Kidney capillary endothelial cell (primary cell): ENCODE data around the gene RAP1A.
"Not testable (repeated sequence)": the region's sequence is repeated elsewhere in the genome, so short reads cannot be mapped to it uniquely, and the experiment has no call there.

Experiments used
- DNase-seq: peaks from one replicate; pipeline ENCODE4 v3.0.0-alpha.2; 2018; ENCODE audit warnings: low spot score

The RAP1A gene

DNA sequence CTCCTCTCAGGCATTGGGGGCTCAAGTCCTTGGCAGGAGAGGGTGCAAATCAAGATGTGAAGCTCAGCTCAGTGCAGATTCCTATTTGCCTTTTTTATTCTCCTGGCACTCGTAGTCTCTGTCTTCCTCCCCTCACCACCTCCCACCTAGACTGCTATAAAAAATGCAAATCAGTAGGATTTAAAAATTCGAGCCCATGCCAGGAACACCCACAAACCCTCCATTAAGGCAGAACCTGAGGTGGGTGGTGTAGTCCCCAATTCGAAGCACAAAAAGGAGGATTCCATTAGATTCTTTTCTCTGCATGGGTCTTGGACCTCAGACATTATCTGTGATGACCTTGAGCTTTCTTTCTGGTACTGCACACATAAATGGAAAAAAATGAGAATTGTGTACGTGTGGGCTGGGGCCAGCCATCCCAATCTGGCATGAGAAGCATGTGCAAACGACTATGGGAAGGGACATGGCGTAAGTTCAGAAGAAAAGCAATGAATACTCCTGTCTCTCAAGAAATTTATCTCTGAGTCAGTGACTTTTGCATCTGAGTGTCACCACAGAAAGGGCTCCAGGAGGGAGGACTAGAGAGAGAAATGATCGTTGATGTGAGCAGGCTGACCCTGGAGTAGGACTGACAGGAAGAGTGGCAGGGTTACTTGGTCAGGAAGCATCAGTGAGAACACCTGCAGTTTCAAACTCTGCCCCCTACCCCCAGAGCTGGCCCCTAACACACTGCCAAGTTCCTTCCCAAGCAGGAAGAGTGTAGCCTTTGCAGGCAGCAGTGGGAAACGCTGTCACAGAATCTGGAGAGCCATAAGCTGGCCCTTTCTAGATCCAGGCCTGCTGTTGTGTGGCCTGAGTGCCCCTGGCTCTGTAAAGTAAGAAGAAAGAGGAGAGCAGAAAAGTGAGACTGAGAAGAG lies 117.9 kb downstream of the RAP1A start:
- DNase-seq, result no peak

DNA sequence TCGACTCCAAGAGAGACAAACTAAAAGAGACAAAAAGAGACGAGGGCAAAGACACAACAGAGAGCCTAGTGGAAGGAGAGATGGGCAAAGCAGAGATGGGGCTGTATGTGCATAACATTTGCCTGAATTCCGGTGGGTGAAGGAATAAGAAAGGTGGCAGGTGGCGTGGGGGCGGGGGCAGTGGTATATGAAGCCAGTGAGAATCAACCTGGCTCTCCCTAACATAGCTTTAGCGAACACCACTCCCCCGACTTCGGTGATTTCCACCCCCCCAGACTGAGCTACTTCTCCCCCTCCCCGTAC lies 118.5 kb downstream of the RAP1A start:
- DNase-seq, result no peak

DNA sequence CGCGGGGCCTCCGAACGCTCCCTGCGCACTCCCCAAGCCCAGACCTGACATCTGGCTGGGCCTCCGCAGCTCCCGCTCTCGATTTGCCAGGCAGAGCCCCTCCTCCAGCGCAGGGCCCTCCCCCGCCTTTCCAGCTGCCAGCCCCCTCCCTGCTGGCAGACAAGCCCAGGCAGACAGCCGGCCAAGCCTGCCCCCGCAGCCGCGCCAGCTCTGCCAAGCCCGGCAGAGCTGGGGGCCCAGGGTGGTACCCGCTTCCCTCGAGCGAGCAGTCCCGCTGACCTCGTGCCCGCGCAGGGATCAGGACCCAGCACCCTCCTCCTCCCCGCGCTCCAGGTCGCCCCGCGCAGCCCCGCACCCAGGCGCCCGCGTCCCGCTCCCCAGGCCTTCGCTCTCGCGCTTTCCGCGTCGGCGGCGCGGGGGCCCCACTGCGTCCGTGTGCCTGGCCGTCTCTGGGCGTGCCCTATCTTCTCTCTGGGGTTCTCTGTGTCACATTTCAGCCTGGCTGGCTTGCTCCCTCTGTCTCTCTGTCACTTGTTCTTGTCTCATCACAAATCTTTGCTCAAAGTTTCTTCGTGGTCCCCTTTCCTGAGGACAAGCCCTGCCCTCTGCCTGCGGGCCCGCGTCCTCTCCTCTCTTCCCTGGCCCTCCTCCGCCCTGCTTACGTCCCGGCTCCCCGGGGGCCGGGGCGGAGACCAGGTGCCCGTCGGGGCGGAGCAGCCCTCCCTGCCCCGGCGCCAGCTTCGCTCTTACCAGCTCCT lies 119.0 kb downstream of the RAP1A start:
- DNase-seq, result peak; percentile 39

DNA sequence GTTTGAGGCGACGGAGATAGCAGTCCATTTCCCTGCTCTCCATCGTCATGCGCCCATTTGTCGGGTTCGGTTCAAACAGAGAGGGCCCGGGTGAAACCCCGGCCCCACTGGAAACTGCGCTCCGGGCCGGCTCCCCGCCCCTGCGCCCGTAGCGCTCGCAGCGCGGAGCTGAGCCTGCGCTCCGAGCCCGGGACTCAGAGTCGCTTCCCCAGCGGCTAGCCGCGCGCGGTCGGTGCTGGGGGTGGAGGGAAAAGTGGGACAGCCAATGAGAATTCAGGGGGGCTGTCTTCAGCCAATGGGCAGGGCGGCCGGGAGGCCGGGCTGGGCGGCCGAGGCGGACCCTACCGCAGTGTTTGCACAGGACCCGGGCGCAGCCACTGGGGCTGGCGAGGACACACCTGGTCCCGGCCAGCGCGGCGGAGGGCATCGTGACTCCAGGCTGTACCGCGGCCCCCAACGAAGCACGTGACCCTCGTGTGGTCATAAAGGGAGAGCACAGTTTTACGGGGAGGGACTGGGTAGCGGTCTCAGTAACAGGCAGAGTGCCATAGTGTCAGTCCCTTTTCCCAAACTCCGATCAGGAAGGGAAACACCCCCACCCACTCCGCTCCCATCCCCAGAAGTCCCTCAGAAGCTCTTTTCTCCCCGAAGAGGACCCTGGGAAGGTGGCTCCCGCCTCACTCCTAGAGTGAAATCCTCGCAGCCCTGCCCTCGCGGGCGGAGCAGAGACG lies 119.8 kb downstream of the RAP1A start, which contains the start of gene INKA2:
TSS of gene INKA2 (minus strand) at position 202 of the 731 bp plus-strand sequence. CDS start at position 49, 153 bp downstream.
- DNase-seq, result peak; percentile 72

DNA sequence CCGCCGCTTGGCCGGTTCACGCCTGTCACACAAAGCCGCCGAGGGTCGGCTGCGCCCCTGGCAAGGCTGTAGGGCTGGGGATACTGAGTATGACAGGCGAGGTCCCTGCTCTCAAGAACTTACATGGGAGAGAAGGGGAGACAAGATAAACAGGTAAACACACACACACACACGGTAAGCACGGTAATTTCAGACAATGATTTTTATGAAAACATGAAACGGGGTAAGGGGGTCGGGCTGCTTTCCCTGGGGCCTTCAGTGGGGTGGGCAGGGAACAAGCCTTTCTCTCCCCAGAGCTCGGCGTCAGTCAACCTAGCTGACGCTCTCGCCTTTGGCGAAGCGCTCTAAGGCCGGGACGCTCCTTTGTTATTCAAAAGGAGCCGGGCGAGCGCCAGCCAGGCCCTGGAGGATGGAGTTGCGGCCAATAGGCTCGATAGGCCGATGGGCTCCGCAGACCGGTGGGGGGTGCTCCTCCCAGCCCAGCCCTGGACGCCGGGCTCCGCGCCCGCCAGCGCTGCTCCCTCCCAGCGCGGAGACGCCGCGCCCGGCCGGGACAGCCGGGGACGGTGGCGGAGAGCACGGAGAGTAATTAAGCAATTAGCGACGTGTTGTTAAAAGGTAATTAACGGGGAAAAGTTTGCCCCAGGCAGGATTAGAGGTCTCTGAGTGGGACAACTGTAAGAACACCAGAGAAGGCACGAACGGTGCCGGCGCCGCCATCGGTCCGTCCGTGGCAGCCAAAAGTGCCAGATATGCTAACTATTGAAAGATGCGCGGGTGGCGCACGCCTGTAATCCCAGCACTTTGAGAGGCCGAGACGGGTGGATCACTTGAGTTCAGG lies 120.6 kb downstream of the RAP1A start:
- DNase-seq, result peak; percentile 53

DNA sequence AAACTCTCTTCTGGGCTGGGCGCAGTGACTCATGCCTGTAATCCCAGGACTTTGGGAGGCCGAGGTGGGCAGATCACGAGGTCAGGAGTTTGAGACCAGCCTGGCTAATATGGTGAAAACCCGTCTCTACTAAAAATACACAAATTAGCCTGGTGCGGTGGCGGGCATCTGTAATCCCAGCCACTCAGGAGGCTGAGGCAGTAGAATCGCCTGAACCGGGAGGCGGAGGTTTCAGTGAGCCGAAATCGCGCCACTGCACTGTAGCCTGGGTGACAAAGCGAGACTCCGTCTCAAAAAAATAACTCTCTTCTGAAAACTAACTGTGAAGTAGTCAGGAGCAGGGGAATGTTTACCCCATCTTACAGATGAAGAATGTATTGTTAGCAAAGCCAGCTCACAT lies 122.7 kb downstream of the RAP1A start:
- not testable (repeated sequence) for DNase-seq

DNA sequence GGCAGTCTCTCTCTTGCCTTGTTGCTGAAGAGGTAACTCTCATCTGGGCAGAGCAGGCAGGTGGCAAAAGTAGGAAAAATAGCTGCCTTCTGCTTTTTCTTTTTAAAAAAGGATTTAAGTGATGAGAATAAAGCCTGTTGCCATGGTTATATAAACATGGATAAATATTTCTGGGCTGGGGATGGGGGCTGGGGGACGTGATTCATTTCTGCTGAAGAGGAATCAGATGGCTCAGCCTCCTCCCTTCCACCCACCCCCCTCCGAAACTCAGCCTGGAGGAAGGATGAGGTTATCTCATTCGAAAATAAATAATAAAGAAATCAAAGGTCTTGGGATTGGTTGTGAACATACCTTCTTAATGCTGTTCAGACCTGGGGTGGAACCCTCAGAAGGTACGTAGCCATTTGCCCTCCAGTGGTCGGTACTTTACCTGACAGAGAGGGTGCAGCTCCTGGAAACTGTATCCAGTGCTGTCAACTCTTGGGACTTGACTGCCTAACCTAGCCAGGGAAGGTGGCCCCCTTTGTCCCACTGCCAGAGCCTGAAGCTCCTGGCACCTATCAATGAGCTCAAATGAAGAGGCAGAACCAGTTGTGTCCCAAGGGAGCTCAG lies 123.5 kb downstream of the RAP1A start:
- DNase-seq, result no peak

DNA sequence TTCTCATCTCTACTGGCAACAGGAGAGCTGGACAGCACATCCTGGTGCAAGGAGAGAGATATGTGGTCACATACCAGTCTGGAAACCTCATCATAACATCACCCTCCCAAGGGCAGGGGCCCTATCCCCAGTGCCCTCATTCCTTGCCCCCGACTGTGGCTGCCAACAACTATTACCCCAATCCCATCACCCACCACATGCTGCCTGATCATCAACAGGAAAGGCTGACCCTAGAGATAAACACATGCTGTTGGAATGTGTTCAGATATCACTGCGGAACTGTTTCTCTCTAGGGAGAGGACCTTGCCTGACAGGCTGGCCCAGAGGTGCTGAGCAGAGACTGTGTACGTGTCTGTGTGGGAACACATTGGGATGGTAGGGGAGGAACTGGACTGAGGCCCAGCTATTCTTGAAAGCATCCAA lies 124.1 kb downstream of the RAP1A start:
- no peak for DNase-seq

DNA sequence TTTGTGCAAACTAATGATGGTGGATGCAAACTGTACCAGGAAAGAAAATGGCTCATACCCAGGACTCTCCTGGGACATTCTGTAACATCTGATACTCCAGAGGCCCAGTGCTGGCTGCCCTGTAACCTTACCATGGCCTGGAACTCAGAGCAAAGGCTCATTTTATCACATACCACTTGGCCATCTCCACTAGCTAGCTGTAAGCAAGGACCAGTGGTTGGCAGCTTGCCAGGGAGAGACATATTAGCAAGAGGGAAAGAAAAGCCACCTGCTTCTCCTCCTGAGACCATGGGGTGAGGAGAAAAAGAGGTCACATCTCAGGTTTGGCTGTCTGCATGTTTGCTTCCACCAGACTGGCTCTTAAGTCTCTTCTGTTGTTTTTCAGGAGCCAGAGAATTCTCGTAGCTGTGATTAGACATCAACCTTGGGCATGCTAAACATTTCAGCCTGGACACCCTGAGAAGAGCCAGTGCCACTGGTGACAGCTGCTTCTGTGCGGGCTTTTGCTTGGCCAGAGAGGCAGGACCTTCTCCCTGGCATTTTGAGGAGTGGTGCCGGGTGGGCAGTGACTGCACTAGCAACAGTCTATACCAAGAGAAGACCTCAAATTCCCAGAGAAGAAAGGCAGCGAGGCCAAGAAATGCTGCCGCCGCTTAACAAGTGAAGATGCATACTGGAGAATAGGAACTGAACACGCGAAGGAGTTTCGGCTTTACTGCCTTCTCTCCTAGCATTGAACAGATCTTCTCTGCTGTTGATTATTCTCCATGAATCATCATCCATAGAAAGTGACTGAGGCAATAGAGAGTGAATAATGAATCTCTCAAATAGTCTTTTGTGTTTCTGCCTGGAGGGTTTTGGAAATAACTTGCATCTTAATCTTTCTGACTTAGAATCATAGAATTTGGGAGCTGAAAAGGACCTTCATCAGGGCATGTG lies 126.4 kb downstream of the RAP1A start:
- no peak for DNase-seq

DNA sequence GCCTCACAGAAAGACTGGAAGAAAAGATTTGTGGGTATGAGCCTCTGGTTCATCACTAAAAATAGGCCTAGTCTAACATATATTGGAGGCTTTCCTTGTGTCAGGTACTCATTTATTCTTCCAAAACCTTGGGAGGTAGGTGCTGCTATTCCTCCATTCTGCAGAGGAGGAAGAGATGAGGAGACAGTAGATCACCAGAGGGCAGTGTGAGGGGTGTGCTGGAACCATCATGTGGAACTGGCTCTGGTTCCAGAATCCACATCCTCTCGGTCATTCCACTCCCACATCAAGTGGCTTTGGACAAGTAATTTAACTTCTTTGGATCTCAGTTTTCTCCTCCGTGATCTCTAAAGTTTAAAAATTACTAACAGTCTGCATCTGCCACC lies 127.0 kb downstream of the RAP1A start:
- DNase-seq, result no peak

DNA sequence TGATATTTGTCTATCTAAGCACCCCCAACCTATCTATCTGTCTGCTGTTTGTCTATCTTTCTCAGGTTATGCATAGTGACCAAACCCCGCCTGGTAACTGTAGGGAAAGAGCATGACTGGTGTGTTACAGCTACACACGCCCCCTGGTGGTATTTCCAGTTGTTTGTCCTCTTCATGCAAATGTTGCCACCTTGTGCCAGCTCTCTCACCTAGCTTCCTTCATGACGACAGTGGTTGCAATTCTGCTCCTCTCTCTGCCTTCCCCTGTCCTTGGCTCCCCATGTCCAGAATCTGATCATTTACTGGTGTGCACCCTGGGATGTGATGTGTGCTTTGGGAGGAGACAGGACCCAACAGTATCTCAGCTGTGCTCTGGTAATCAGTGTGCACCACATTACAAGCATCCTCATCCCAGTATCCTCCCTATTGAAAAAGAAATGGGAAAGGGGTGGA lies 127.7 kb downstream of the RAP1A start:
- DNase-seq, result peak; percentile 67

DNA sequence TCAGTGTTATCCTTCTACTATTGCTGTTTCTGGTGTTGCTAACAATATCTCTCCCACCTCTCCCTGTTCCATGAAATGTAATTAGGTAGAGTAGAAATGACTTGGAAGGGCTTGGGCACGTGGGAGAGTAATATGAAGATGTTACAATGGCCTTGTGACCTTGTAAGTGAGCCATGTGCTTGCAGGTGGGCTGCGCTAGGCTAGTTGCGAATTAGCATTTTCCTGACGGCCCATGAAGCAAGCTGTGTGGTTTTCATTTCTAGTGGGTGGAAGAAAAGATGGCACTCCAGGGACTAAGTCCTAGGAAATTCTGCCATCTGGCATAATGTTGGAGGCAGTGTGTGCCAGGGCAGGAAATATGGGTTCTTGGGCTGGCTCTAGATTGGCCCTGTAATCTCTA lies 128.4 kb downstream of the RAP1A start:
- no peak for DNase-seq

DNA sequence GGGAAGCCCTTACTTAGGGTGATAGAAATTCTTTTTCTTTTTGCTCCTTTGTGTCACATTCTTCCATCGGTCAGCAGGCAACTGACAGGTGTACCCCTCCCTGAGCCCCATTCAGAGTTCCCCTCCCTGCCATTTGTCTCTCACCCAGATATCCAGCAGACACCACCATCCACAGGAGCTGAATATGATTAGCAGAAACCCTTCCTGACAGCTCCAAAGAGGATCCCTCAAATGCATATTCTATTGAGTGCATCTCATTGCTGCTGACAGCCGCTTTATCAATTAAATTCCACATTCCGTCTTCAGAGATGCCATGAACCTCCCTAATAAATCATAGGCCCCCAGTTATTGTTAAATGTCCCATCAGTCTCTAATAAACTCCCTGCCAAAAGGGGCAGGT lies 130.0 kb downstream of the RAP1A start:
- no peak for DNase-seq

DNA sequence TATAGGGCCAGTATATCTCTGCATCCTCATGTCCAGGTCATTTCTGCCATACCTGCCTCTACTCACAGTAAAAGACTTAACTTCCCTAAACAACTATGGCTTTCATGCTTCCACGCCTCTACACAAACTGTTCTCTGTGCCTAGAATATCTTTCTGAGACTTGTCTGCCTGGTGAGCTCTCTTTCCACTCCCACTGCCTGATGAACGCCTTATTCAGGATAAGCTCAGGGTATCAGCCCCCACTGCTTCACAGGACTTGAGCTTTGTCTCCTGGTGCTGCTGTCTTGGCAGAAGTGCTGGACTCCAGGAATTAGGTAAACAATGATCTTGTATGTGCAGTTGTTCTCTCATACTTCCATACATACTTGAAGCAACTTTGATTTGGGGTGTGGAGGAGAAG lies 131.3 kb downstream of the RAP1A start:
- DNase-seq, result no peak

DNA sequence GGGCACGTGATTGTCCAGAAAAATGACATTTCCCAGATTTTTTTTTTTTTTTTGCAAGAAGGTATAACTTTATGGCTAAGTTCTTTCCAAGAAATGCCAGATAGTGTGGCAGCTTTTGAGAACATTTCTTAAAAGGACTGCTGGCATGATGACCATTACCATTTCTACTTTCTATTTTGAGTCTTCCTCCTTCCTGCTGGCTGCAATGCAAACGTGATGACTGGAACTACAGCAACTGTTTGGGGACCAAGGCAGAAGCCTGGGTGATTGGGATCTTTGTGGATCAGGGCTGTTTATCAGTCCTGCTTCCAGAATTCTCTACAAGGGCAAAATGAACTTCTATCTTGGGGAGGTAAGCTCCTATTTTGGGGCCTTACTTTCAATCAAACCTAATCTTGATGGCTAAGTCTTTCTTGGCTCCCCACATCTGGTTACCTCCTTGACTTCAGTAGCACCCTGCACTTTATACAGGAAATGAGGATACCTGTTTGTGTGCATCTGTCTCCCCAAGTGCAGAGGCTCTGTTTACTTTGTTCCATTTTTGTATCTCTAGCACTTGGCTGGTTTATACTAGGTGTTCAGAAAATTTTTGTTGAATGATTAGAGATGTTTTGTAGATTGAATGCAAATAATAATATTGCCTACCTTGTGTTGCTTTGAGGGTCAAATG lies 132.5 kb downstream of the RAP1A start:
- no peak for DNase-seq

DNA sequence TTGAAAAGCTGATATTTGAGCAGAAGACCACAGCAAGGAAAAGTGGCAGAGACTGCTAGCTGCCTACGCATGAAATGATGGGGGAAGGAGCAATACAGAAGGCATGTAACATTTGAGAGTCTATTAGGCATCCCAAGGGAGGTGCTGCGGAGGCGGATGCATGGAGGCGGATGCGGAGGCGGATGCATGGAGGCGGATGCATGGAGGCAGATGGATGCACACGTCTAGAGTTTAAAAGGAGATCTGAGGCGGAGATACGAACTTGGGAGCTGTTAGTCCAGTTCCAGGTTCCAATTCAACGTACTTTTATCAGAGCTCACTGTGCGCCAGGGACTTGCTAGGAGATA lies 135.4 kb downstream of the RAP1A start:
- peak; percentile 62 for DNase-seq

DNA sequence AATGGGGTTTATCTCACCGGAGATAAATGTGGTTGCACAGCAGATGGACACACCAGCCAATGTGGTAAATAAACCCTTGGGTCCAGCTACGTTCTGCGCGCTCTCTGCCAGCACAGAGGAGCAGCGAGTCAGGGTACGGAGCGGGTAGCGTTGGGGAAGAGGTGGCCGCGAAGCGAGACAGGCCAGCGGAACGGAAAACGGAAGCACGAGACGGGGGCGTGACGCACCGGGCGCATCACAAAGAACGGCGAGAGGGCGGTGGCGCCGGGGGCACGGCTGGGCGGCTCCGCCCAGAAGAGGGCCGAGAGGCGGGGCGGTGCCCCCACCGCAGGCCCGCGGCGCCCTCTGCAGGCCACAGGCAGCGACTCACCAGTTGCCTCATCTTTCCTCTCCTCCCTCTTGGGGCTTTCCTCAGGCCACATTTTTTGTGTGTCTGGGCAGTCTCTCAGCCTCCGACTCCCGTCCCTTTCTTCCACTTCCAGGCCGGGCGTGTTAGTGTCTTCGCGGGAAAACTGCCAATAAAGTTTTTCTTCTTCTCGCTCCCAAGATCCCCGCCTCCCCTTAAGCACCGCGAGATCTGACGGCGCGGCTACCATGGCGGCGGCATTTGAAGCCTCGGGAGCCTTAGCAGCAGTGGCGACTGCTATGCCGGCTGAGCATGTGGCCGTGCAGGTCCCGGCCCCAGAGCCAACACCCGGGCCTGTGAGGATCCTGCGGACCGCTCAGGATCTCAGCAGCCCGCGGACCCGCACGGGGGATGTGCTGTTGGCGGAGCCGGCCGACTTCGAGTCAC lies 135.9 kb downstream of the RAP1A start, which contains the start of gene DDX20:
TSS of gene DDX20 (plus strand) at position 571 of the 793 bp plus-strand sequence. CDS start at position 595, 24 bp downstream.
- peak; percentile 92 for DNase-seq

DNA sequence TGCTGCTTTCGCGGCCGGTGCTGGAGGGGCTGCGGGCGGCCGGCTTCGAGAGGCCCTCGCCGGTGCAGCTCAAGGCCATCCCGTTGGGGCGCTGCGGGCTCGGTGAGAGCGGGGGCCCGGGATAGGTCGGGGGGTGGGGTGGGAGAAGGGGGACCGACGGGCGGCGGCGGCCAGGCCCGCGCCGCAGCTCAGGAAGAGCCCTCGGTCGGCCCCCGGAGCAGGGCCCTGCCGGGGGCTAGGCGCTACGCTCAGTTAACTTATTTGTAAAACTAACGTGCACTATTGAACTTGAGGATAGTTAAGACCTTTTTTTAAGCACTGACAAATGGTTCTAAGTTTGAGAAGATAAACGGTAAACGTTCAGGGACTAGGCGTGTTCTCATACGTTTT lies 136.5 kb downstream of the RAP1A start:
- DNase-seq, result no peak

DNA sequence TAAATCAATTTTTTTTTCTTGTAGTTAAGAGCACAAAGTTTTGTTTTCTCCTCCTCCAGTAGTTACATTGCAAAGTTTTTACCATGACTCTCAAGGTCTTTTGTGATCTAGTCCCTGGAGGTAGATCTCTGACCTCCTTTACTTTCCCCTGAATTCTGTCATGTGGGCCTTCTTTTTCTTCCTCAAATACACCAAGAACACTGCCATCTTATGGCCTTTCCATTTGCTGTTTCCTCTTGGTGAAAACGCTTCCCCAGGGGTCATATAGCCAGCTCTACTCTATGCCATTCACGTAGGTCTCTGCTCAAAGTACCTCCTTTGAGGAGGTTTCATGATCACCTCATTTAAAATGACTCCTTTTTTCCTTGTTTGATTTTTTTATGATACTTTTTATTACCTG lies 138.8 kb downstream of the RAP1A start:
- no peak for DNase-seq
